HFFc6 (cell line): Measurements from ENCODE around the gene ATP8A1. TPM values are rescaled to one million over a fixed set of nuclear protein-coding genes. Genes with fewer than 3 reads are reported as not detected.

Source experiments
- DNase-seq: peaks from one replicate; pipeline ENCODE4 v3.0.0-alpha.2; 2018
- H3K27ac Mint-ChIP-seq: 2 replicates; pipeline ENCODE4 v1.8.0; 2020; ENCODE audit warnings: mild to moderate bottlenecking, mixed read lengths
- H3K27me3 Mint-ChIP-seq: 2 replicates; pipeline ENCODE4 v1.8.0; 2021; ENCODE audit warnings: mild to moderate bottlenecking, moderate library complexity, mixed read lengths; ENCODE audit not compliant: insufficient read depth
- H3K36me3 Mint-ChIP-seq: 2 replicates; pipeline ENCODE4 v1.8.0; 2021; ENCODE audit warnings: low read depth, mixed read lengths
- H3K4me1 Mint-ChIP-seq: 2 replicates; pipeline ENCODE4 v1.8.0; 2020; ENCODE audit warnings: low read depth, mixed read lengths
- H3K4me3 Mint-ChIP-seq: 2 replicates; pipeline ENCODE4 v1.8.0; 2020; ENCODE audit warnings: mild to moderate bottlenecking, moderate library complexity, mixed read lengths
- H3K9me3 Mint-ChIP-seq: 2 replicates; pipeline ENCODE4 v1.8.0; 2020; ENCODE audit warnings: mild to moderate bottlenecking, mixed read lengths
- total RNA-seq, 6 experiments: library from RNA; stranded (reverse); fragmentation: NEBNext Ultra II Directional; extraction: Animal tissue kit (Norgen Biotek cat#: 25700); gene quantifications; 2 replicates in 1 of 6; 3 replicates in 5 of 6; pipeline ENCODE4 v1.2.3, GENCODE V29; 2021
- TF ChIP-seq, protein P1 (sequence below): fragments of 200-600 bp; sonication (generic); IDR thresholded peaks from 2 replicates; pipeline ENCODE4 v1.5.0; 2021; ENCODE audit warnings: antibody characterized with exemption, mild to moderate bottlenecking

Gene ATP8A1
- total RNA-seq, 6 experiments from 2014 or later: 0.03 to 0.28 (median 0.11) TPM

- TF ChIP-seq, protein P1, sequence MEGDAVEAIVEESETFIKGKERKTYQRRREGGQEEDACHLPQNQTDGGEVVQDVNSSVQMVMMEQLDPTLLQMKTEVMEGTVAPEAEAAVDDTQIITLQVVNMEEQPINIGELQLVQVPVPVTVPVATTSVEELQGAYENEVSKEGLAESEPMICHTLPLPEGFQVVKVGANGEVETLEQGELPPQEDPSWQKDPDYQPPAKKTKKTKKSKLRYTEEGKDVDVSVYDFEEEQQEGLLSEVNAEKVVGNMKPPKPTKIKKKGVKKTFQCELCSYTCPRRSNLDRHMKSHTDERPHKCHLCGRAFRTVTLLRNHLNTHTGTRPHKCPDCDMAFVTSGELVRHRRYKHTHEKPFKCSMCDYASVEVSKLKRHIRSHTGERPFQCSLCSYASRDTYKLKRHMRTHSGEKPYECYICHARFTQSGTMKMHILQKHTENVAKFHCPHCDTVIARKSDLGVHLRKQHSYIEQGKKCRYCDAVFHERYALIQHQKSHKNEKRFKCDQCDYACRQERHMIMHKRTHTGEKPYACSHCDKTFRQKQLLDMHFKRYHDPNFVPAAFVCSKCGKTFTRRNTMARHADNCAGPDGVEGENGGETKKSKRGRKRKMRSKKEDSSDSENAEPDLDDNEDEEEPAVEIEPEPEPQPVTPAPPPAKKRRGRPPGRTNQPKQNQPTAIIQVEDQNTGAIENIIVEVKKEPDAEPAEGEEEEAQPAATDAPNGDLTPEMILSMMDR: no peak
- DNase-seq: no peak
- peaks cover 4% of the 10 kb centered on the region; the same call in 1 of the 2 replicates for H3K9me3 Mint-ChIP-seq
- no peaks in the 10 kb centered on the region for H3K4me1 Mint-ChIP-seq
- no peaks in the 10 kb centered on the region for H3K36me3 Mint-ChIP-seq
- H3K27me3 Mint-ChIP-seq: no peaks in the 10 kb centered on the region
- H3K27ac Mint-ChIP-seq: no peak overlapping the region
- H3K4me3 Mint-ChIP-seq: no peak overlapping the region
Observed at GRCh38 chr4:42498040-42498439, 158.9 kb downstream of the ATP8A1 start.

GRCh38 chr4:42497142-42497910 is 159.6 kb downstream of the ATP8A1 start:
- Mint-ChIP-seq H3K27me3 (no peaks in the 10 kb centered on the region), H3K27ac (no peak overlapping the region), H3K4me3 (no peak overlapping the region), H3K4me1 (no peaks in the 10 kb centered on the region), H3K9me3 (peaks cover 4% of the 10 kb centered on the region; the same call in 1 of the 2 replicates), H3K36me3 (no peaks in the 10 kb centered on the region)
- DNase-seq: no peak
- TF ChIP-seq, protein P1: no peak

DNA sequence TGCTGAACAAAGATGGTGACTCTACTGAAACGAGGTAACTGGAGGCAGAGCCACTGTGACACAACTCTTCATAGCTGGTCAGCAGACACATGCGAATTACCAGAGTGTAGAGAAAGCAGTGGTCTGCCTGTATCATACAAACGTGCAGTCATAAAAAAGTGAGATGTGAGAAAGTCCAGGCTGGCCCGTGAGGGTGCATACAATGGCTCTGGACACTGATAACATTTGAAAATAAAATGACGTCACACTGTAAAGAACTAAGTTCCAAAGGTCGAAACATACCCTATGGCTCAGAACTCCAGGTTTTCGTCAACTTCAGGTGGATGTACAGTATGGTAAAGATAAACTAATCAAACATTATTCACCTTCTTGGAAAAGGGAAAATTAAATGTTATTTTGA is 163.9 kb downstream of the ATP8A1 start:
- TF ChIP-seq, protein P1: no peak
- H3K4me1 Mint-ChIP-seq: no peaks in the 10 kb centered on the region
- no peak overlapping the region for H3K4me3 Mint-ChIP-seq
- H3K36me3 Mint-ChIP-seq: no peaks in the 10 kb centered on the region
- H3K9me3 Mint-ChIP-seq: peaks cover 4% of the 10 kb centered on the region; the same call in 1 of the 2 replicates
- no peaks in the 10 kb centered on the region; the same call in 1 of the 2 replicates for H3K27me3 Mint-ChIP-seq
- no peak overlapping the region for H3K27ac Mint-ChIP-seq
- no peak for DNase-seq

GRCh38 chr4:42490015-42490414 is 166.9 kb downstream of the ATP8A1 start:
- DNase-seq: no peak
- no peak overlapping the region for H3K27ac Mint-ChIP-seq

DNA sequence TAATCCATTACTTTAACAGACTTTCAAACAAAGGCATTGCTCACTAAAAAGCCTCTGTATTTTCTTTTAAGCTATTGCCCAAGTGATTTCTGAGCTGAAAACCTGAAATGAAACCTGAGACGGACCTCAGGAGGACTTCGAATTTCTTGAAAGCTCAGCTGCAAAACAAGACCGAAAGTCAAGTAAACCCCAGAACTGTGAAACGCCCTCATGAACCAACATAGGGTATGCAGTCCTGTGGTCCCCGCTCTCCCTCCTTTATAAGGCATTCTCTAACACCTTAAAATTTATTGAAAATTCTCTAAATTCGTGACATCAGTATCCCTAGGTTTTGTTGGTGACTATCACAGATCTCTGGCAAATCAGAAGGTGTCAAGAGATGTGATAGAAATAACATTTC is 167.8 kb downstream of the ATP8A1 start:
- DNase-seq: no peak
- Mint-ChIP-seq H3K9me3 (no peaks in the 10 kb centered on the region; the same call in 1 of the 2 replicates), H3K27ac (no peak overlapping the region), H3K4me3 (no peak overlapping the region), H3K4me1 (no peaks in the 10 kb centered on the region), H3K36me3 (no peaks in the 10 kb centered on the region), H3K27me3 (no peaks in the 10 kb centered on the region; the same call in 1 of the 2 replicates)
- TF ChIP-seq, protein P1: no peak

More at GRCh38 chr4:42490015-42490414, 166.9 kb downstream of the ATP8A1 start:
- no peaks in the 10 kb centered on the region; the same call in 1 of the 2 replicates for H3K27me3 Mint-ChIP-seq
- no peak overlapping the region for H3K4me3 Mint-ChIP-seq
- TF ChIP-seq, protein P1: no peak
- H3K36me3 Mint-ChIP-seq: no peaks in the 10 kb centered on the region
- H3K4me1 Mint-ChIP-seq: no peaks in the 10 kb centered on the region
- no peaks in the 10 kb centered on the region; the same call in 1 of the 2 replicates for H3K9me3 Mint-ChIP-seq
